ENCODE measurements around the gene FGD5.

FGD5 gene

DNA sequence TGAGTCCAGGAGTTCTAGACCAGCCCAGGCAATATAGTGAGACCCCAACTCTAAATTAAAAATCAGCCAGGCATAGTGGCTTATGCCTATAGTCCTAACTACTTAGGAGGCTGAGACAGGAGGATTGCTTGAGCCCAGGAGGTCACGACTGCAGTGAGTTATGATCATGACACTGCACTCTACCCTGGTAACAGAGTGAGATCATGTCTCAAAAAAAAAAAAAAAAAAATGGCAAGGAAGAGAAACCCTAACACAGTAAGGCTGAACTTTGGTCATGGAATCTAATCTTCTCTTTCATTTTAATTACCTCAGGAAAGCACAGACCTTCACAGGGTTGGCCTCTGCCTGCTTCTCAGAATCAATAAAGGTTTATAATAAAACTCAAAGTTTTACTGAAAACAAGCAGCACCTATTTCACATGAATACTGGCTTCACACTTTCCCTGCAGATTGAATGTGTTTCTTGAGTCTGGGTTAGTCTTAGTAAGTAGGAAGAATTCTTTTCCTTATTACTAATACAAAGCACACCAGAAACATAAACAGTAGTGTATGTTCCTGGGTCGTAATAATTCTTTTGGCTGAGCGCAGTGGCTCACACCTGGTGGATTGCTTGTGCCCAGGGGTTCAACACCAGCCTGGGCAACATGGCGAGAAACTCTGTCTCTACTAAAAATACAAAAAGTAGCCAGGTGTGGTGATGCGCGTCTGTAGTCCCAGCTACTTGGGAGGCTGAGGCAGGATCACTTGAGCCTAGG lies 117.0 kb downstream of the FGD5 start:
- DNase-seq: no peak

DNA sequence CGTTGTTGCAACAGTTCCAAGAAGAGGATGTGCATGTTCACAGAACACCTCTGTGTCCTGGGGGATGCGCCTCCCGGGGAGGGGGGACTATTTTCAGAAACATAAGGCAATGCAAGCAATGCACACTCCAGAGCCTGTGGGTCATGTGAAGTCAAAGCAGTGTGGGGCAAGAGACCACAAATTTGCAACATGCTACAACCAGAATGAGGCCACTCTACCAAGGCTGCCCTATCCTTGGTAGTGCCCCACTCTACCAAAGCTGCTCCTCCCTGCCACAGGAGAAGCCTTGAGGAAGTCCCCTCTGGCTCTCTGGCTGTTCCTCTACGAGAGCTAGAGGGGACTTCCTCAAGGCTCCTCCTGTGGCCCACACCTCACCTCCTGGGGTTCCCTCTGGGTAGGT lies 120.2 kb downstream of the FGD5 start:
- no peak for DNase-seq

DNA sequence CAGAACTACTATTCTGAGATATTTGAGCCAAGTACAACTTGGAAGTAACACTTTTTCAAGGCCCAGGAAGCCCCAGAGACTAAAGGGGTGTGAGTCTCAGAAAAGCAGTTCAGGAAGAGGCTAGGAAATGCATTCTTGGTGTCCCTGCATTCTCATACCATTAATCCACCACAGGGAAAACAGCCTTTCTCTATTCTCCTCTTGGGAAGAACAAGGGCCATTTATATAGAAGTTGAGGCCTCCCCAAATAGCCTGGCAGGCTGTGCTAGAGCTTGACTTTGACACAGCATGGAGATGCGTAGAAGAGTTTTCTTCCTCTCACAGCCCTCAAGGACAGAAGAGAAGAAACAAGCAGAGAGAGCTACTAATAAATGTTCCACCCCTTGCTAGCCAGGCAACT lies 123.1 kb downstream of the FGD5 start:
- DNase-seq: no peak

DNA sequence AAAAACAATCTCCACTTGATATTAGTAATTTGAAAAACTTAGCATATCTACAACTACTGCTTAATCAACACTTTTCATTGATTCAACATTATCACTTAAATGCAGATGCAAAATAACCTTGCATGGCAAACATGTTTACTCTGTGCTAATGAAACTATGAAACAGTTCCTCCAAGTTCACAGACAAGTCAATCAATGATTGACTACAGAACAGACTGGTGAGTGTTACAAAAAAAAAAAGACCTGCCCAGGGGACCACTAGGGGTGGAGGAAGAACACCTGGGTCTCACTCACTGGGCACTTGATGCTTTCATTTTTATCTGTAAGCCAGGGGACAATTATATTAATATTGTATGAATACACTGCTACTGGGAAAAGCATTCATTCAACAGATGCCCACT lies 124.3 kb downstream of the FGD5 start:
- no peak for DNase-seq

DNA sequence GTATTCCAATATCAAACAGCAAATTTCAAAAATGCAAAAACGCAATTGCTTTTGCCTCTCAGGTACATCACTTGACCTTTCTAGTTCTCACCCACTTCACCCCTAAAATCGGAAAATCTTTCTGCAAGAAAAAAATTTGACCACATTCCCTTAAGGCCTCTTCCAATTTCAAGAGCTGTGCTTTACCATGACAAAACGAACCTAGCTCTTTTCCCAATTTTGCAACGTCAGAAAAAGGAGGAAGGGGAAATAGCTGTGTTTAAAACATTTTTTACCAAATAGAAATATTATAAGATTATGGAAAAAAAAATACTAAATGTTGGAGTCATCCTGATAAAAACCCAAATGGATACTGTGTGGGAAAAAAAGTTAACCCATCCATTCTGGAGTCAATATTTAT lies 127.5 kb downstream of the FGD5 start:
- DNase-seq: no peak

DNA sequence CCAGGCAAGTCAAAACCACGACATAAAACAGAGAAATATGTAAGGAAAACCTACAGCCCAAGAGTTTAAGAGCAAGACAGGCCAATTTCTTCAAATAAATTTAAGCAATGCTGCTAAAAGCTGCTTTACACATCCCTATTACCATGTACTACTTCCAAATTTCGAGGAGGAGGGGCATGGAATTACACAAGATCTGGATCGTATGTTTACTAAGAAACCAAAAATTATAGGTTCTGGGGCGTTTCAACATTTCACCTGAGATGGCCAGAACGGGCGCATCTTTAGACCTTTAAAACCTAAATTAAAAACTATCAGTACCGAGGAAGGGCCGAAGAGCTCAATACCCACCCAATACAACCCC lies 128.0 kb downstream of the FGD5 start:
- no peak for DNase-seq

DNA sequence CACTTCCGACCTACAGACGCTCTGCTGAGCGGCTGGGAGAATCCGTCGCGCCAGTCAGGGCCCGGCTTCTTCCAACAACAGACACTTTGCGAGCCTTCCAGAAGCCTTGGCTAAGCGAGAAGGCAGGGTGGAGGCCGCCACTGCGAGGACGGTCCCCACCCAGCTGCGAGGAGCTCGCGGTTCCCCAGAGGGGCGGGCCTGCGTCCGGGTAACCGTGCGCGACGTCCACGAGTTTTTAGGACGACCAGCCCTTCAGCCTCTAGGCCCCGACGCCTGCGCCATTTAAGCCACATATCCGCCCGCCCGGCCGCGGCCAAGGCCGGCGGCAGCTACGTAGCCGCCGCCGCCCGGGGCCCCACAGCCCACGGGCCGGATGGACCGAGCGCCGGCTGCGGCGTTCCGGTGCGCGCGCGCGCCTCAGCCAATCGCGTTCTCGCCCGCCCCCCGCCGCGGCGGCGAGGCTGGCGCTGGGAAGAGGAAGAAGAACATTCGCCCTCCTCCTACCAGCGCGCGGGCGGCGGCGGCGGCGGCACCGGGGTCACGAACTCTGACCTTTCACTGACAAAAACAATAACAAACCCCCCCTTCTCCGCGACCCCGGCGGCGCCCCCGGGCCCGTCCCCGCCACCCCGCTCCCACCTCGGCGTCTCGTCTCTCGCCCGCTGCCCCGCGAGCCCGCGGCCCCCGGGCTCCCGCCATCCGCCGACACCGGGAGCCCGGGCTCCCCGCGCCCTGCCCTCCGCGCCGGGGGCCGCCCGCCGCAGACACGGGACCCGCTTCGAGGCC lies 128.5 kb downstream of the FGD5 start, which contains the start of gene NR2C2:
Gene NR2C2, plus strand, starts transcription at position 484 of the 786 bp plus-strand sequence. CDS start 56,332 bp downstream, outside the sequence.
- peak; percentile 35 to 84 for DNase-seq

DNA sequence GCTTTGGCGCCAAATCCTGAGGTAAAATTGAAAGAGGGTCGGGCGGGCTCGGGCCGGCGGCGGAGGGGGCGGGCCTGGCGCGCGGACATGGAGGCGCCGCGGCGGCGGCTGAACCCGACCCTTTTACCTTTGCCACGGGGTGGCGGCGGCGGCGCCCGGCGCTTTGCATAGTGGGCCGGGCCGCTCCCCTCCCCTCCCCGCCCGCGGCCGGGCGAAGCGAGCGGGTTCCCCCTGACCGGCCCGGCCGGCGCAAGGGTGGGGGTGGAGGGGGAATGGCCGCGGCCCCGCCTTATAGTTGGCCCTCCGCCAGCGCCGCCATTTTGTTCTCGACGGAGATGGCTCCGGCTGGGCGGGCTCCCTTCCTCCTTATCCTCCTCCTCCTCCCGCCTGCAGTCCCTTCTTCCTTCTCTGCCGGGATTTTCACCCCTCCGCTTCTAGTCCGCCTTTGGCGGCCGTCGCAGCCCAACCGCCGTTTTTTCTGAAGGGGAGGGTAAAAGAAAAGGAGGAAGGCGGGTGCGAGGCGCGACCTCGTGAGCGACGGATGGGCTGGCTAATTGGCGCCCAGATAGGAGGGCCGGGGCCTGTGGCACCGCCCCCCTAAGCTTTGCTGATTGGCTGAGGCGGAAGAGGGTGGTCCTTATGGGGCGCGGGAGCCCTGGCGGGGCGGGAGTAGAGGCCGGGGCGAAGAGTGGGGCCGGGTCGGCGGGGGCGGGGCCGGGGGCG lies 129.3 kb downstream of the FGD5 start:
- peak; percentile 86 to 89 for DNase-seq

DNA sequence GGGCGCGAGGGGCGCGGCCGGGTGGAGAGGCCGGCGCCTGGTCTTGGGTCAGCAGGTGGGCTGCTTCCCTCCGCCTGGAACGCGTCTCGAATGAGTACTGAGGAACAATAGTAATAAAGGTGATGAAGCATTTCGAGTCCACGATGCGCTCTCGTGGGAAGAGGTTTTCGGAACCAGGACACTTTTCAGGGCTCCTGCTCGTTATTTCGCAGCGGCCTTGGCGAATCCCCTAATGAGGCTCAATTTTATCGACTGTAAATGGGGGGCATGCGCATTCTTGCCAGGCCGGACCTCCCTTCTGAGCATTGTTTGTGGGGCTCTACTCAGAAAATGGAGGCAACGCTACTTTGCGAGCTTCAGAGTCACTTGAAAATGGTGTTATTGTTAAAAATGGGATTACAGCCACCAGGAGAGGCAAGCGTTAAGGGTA lies 129.9 kb downstream of the FGD5 start:
- no peak for DNase-seq

DNA sequence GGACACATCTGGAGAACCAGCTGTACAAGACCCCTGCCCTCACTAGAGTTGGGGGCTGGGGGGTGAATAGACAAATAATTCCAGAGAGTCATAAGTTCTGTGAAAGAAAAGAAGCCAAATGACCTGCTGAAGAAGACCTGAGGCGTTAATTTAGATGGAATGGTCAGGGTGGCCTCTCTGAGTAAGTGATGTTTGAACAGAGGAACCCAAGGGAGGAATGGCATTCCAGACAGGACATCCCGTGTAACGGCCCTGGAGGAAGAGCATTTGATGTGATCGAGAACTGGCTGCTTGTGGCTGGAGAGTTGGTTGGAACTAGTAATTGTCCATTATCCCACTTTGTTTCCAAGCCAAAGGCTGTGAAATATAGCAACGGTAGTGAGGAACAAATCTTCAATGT lies 130.4 kb downstream of the FGD5 start:
- DNase-seq: no peak

DNA sequence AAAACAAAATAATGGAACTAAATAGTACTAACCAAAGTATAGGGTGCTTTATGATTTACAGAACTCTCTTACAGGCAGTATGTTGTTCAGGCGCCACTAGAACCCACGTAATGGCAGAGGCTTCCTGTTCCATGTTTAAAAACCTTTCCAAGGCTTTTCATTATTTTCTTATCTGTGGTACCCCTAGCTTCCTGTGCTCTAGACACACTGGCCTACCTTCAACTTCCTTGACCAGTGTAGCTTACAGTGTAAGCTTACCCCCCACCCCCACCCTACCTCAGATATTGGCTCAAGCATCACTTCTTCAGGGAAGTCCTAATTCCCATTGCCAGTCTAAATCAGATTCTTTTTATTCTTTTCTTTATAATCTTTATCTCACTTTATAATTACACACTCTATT lies 131.5 kb downstream of the FGD5 start:
- DNase-seq: no peak

DNA sequence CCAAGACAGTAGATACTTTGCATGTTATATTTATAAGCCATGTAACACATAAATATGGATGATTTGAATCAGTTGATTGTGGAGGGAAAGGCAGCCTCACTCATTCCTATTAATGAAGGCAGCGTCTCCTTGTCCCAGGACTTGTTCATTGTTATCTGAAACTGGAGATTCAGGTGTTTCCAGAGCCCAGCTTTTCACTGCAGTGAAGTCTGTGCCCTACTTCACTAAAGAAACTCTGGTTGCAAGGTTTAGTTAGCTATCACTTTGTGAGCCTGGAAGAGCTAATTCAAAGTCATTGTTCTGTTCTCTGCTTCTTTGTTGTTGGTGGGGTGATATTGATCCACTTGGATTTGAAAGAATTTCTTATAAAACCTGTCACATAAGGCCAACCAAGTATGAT lies 138.4 kb downstream of the FGD5 start:
- no peak for DNase-seq

DNA sequence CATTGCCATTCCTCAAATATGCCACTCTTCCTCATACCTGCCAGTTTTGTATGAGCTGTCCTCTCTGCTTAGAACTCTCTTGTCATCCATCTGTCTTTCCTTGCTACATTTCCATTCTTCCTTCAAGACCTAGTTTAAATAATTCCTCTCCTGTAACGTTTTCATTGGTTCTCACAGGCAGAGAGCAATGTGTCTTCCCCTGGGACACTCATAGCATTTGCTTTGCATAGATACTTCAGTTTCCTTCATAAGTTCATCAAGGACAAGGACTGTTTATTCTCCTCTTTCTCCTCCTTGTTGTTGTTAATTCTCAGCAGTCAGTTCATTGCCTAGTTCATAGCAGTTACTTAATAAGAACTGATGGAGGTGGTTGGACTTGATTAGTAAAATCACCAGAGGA lies 139.2 kb downstream of the FGD5 start:
- no peak for DNase-seq

DNA sequence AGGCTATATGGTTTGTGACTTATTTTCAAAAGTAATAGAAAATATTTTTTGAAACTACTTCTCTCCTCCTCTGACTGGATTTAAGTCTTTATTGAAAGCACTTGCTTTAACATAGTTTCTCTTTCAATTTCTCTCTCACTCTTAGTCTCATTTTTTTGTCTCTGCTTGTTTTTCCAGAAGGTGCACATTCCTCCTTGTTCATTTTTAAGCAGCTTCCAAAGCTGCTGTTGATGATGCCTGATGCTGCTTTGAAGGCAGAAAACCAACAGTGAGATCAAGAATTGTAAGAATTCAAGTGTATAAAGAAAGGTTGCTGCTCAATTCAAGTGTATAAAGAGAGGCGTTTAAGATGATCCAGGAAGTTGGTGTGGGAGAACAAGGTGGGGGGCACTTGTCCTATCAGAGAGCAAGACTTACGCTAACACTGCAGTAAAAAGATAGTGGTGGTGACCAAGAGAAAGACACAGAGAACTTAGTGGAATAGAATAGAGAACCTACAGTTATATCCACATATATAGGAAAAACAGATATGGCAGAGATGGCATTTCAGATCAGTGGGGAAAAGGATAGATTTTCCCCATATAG lies 140.7 kb downstream of the FGD5 start:
- DNase-seq: no peak

DNA sequence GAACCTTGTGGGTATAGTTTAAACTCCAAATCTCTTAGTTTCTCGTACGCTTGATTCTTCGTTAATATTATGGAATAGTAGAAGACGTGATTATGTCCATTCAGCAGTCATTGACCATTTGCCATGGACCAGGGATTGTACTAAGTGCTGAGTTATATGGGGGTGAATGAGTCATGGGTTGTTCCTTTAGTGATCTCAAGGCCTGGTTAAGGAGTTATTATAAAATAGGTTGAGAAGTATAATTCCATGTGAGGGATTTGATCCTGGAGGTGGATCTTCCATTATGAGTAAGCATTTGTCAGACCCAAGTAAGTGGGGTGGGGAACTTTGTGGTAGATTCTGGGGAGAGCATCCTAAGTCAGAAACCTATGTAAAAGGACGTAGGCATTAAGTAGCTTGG lies 144.0 kb downstream of the FGD5 start:
- DNase-seq: no peak

DNA sequence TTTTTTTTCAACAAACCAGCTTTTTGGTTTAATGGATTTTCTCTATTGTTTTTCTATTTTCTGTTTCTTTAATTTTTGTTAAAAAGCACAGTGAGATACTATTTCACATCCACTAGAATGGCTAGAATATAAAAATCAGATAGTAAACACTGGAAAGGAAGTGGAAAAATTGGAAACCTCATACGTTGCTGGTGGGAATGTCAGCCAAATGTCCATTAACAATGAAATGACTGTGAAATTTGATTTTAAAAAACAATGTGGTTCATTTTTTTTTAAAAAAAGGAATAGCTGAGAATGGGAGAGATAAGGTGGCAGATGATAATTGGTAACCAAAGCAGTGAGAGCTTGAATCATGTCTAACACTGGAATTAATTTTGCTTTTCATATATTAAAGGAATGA lies 148.5 kb downstream of the FGD5 start:
- no peak for DNase-seq

DNA sequence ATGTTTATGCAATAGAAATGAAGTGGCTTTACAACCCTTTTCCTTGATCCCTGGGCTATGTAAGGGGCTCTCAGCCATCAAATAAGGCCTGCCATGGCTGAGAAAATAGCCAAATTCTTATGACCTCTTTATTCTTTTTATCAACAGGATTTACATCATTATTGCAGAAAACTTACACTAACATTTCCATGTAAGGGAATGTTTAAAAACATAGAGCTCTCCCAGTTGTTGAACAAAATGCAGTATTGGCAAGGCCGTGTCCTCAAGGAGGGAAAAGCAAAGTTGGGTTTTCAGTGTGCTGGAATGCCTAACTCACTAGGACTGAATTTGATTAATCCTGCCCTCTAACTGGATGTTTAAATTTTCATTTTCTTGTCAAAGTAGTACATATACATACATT lies 150.9 kb downstream of the FGD5 start:
- DNase-seq: no peak

DNA sequence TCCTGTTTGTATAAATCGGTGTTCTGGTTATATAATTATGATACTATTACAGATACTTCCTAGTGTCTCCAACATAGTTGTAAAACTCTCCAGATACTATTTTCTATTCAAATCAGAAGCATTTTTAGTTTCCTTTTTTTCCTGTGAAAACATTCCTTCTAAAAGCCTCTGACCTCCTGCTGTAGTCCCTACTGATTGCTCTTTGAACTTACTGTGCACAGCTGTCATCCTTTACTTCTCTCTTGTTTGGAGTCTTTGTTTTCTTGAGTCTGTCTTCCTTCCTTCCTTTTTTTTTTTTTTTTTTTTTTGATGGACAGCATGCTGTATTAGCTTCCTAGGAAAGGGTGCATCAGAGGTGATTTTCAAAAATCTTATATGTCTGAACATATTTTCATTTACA lies 157.6 kb downstream of the FGD5 start:
- DNase-seq: no peak

DNA sequence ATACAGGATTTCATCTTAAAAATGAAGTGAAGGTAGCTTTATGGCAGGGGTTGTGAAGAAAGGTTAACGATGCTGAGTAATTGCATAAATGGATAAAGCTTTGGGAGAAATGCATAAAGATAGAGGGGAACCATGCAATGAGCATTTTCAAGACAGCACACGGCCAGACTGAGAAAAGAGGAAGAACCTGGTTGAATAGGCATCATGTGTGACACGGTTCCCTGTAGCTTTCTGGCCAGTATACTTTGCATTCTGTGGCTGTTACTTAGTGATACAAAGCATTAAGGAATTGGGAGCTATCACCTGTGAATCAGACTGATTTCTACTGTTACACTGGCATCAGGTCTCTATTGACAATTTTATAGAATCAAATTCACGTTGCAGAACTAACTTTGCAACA lies 161.9 kb downstream of the FGD5 start:
- no peak for DNase-seq
